OCI-M1 (cell line): ENCODE data around the gene FAM174B.

ENCODE experiments used
- DNase-seq: peaks from one replicate; lab custom pipeline; 2025; lab: John Stamatoyannopoulos, UW

The FAM174B gene

GRCh38 chr15:92664178-92664900 lies 8.8 kb upstream of the FAM174B start:
- DNase-seq = no peak

- no peak for DNase-seq
Observed at GRCh38 chr15:92663250-92663951, 7.8 kb upstream of the FAM174B start.

GRCh38 chr15:92662762-92663161 lies 7.2 kb upstream of the FAM174B start:
- DNase-seq = no peak

- DNase-seq = no peak
Observed at GRCh38 chr15:92661956-92662355, 6.4 kb upstream of the FAM174B start.

GRCh38 chr15:92661069-92661468 lies 5.5 kb upstream of the FAM174B start:
- no peak for DNase-seq

GRCh38 chr15:92657486-92657885 lies 1.9 kb upstream of the FAM174B start:
- no peak for DNase-seq

- DNase-seq = no peak
Observed at GRCh38 chr15:92656089-92656488, 514 bp upstream of the FAM174B start.

- no peak for DNase-seq
Observed at GRCh38 chr15:92654662-92655061, 913 bp downstream of the FAM174B start.

- no peak for DNase-seq
Observed at GRCh38 chr15:92653836-92654539, 1.6 kb downstream of the FAM174B start.

- no peak for DNase-seq
Observed at GRCh38 chr15:92653366-92653765, 2.2 kb downstream of the FAM174B start.

GRCh38 chr15:92652576-92652966 lies 3.0 kb downstream of the FAM174B start:
- no peak for DNase-seq

GRCh38 chr15:92651877-92652575 lies 3.5 kb downstream of the FAM174B start:
- no peak for DNase-seq

- no peak for DNase-seq
Observed at GRCh38 chr15:92650966-92651365, 4.6 kb downstream of the FAM174B start.

- no peak for DNase-seq
Observed at GRCh38 chr15:92650256-92650655, 5.3 kb downstream of the FAM174B start.

GRCh38 chr15:92648190-92648875 lies 7.2 kb downstream of the FAM174B start:
- DNase-seq = no peak

- DNase-seq = no peak
Observed at GRCh38 chr15:92647467-92648163, 8.0 kb downstream of the FAM174B start.

- no peak for DNase-seq
Observed at GRCh38 chr15:92646216-92646615, 9.4 kb downstream of the FAM174B start.

GRCh38 chr15:92645731-92646130 lies 9.8 kb downstream of the FAM174B start:
- DNase-seq = no peak

GRCh38 chr15:92645051-92645631 lies 10.4 kb downstream of the FAM174B start:
- peak; percentile 20 for DNase-seq

- DNase-seq = no peak
Observed at GRCh38 chr15:92643849-92644815, 11.4 kb downstream of the FAM174B start.
